ENCODE data around the gene MEGF11. TPM values are rescaled to one million over a fixed set of nuclear protein-coding genes. Genes with fewer than 3 reads are reported as not detected.

MEGF11 gene
- total and polyA plus RNA-seq, 7 donors: 0.04 to 0.05 TPM; not detected in 5

- Histone ChIP-seq H3K9me3 (no peaks in the 10 kb centered on the region), H3K4me3 (no peak overlapping the region), H3K36me3 (ENCODE audit: insufficient read depth in 1 of 2, low read depth in 1 of 2) (no peaks in the 10 kb centered on the region), H3K27me3 (ENCODE audit: insufficient read depth in 3 of 3, low read length in 2 of 3) (no peaks in the 10 kb centered on the region), H3K4me1 (no peaks in the 10 kb centered on the region), H3K27ac (no peak overlapping the region)
- no peak for TF ChIP-seq CTCF (IDR thresholded peaks at IDR 0.05)
- intact Hi-C loops (cut with DNase I): loop anchor here (5.0 kb wide), 2 partner anchors 268 to 763 kb away; no protein-coding TSS in a partner anchor
- DNase-seq (no peak), ATAC-seq (no peak)
- 77 to 84% (median 82%) methylated on average over 2 to 3 of the region's 3 CpGs for WGBS, 3 donors
Observed at GRCh38 chr15:65924004-65924403, 329.5 kb downstream of the MEGF11 start.

- WGBS, 3 donors: 70 to 72% (median 72%) methylated on average over 5 of the region's 5 CpGs
- no peak for ATAC-seq
Observed at GRCh38 chr15:65923264-65923663, 330.3 kb downstream of the MEGF11 start.

GRCh38 chr15:65922621-65923020 is 330.9 kb downstream of the MEGF11 start:
- Histone ChIP-seq H3K27ac (no peak overlapping the region), H3K4me1 (no peaks in the 10 kb centered on the region), H3K9me3 (no peaks in the 10 kb centered on the region), H3K27me3 (ENCODE audit: insufficient read depth in 3 of 3, low read length in 2 of 3) (no peaks in the 10 kb centered on the region), H3K36me3 (ENCODE audit: insufficient read depth in 1 of 2, low read depth in 1 of 2) (no peaks in the 10 kb centered on the region), H3K4me3 (no peak overlapping the region)
- ATAC-seq (no peak), DNase-seq (no peak)
- intact Hi-C loops (cut with DNase I): loop anchor here (5.0 kb wide), 2 partner anchors 270 to 765 kb away; no protein-coding TSS in a partner anchor
- WGBS, 3 donors: 84 to 92% (median 86%) methylated on average over 7 of the region's 7 CpGs
- no peak for TF ChIP-seq CTCF (IDR thresholded peaks at IDR 0.05)

More at GRCh38 chr15:65923264-65923663, 330.3 kb downstream of the MEGF11 start:
- TF ChIP-seq CTCF (IDR thresholded peaks at IDR 0.05): no peak
- no peaks in the 10 kb centered on the region for H3K9me3 ChIP-seq
- no peaks in the 10 kb centered on the region for H3K4me1 ChIP-seq
- intact Hi-C loops (cut with DNase I): loop anchor here (5.0 kb wide), 2 partner anchors 269 to 764 kb away; no protein-coding TSS in a partner anchor
- DNase-seq: no peak
- H3K36me3 ChIP-seq (ENCODE audit: insufficient read depth in 1 of 2, low read depth in 1 of 2): no peaks in the 10 kb centered on the region
- no peaks in the 10 kb centered on the region for H3K27me3 ChIP-seq (ENCODE audit: insufficient read depth in 3 of 3, low read length in 2 of 3)
- H3K4me3 ChIP-seq: no peak overlapping the region
- no peak overlapping the region for H3K27ac ChIP-seq

- intact Hi-C loops (cut with DNase I): loop anchor here (5.0 kb wide), 2 partner anchors 271 to 766 kb away; no protein-coding TSS in a partner anchor
- Histone ChIP-seq H3K36me3 (ENCODE audit: insufficient read depth in 1 of 2, low read depth in 1 of 2) (no peaks in the 10 kb centered on the region), H3K4me3 (no peak overlapping the region), H3K27ac (no peak overlapping the region), H3K4me1 (no peaks in the 10 kb centered on the region), H3K27me3 (ENCODE audit: insufficient read depth in 3 of 3, low read length in 2 of 3) (no peaks in the 10 kb centered on the region), H3K9me3 (no peaks in the 10 kb centered on the region)
- 68 to 70% (median 69%) methylated on average over 5 of the region's 5 CpGs for WGBS, 3 donors
- no peak for TF ChIP-seq CTCF (IDR thresholded peaks at IDR 0.05)
- DNase-seq (no peak), ATAC-seq (no peak)
Observed at GRCh38 chr15:65921780-65922179, 331.8 kb downstream of the MEGF11 start.

GRCh38 chr15:65920825-65921309 is 332.7 kb downstream of the MEGF11 start:
- Histone ChIP-seq H3K4me1 (no peaks in the 10 kb centered on the region), H3K36me3 (ENCODE audit: insufficient read depth in 1 of 2, low read depth in 1 of 2) (no peaks in the 10 kb centered on the region), H3K4me3 (no peak overlapping the region), H3K27ac (no peak overlapping the region), H3K9me3 (no peaks in the 10 kb centered on the region), H3K27me3 (ENCODE audit: insufficient read depth in 3 of 3, low read length in 2 of 3) (no peaks in the 10 kb centered on the region)
- no peak for TF ChIP-seq CTCF (IDR thresholded peaks at IDR 0.05)
- intact Hi-C loops (cut with DNase I): loop anchor here (5.0 kb wide), 2 partner anchors 271 to 766 kb away; no protein-coding TSS in a partner anchor
- DNase-seq (no peak), ATAC-seq (no peak)
- 84 to 88% (median 87%) methylated on average over 4 of the region's 4 CpGs for WGBS, 3 donors
